Type B pancreatic cell (in vitro differentiated cells): ENCODE measurements around the gene USP16. TPM values are rescaled to one million over a fixed set of nuclear protein-coding genes. Genes with fewer than 3 reads are reported as not detected.
"Not testable (repeated sequence)": the region's sequence is repeated elsewhere in the genome, so short reads cannot be mapped to it uniquely, and the experiment has no call there.

Experiments used
- DNase-seq: peaks from one replicate; pipeline ENCODE4 v3.0.0; 2021; ENCODE audit warnings: mixed read lengths; ENCODE audit not compliant: unreplicated experiment; ENCODE audit errors: extremely low spot score
- H3K27ac Mint-ChIP-seq: 2 replicates; pipeline ENCODE4 v1.8.0; 2021; ENCODE audit warnings: mild to moderate bottlenecking, mixed read lengths
- H3K27me3 Mint-ChIP-seq: 2 replicates; pipeline ENCODE4 v1.8.0; 2021; ENCODE audit warnings: mixed read lengths
- H3K36me3 Mint-ChIP-seq: 2 replicates; pipeline ENCODE4 v1.8.0; 2021; ENCODE audit warnings: mixed read lengths
- H3K4me1 Mint-ChIP-seq: one replicate; pipeline ENCODE4 v1.8.0; 2021; ENCODE audit warnings: mixed read lengths; ENCODE audit not compliant: unreplicated experiment
- H3K4me3 Mint-ChIP-seq: 2 replicates; pipeline ENCODE4 v1.8.0; 2021; ENCODE audit warnings: mild to moderate bottlenecking, mixed read lengths
- H3K9me3 Mint-ChIP-seq: 2 replicates; pipeline ENCODE4 v1.8.0; 2021; ENCODE audit warnings: mixed read lengths
- CTCF ChIP-seq: fragments of 200-600 bp; sonication (generic); conservative IDR thresholded peaks from 2 replicates; pipeline ENCODE4 v1.5.0; 2021; ENCODE audit warnings: antibody characterized with exemption, mild to moderate bottlenecking
- long read RNA-seq: library from polyadenylated mRNA; unstranded; transcript quantifications from one replicate; pipeline ENCODE4 v2.0.0, GENCODE V29; 2020
- total RNA-seq: library from RNA; stranded (reverse); gene quantifications from 2 replicates; pipeline ENCODE4 v1.2.1, GENCODE V29; 2021; ENCODE audit warnings: low replicate concordance

USP16 gene
- 28.9 and 35.0 TPM in 2 replicates for total RNA-seq
- long read RNA-seq, partial matches to known transcripts: 14 of 23 reads
- long read RNA-seq, other reads (novel, unspliced or antisense): 7 of 23 reads

- DNase-seq: peak; percentile 94
- Mint-ChIP-seq H3K9me3 (no peaks in the 10 kb centered on the region), H3K36me3 (peaks cover 4% of the 10 kb centered on the region), H3K27me3 (no peaks in the 10 kb centered on the region), H3K4me3 (peak within 1 kb of the TSS; percentile 99), H3K4me1 (peaks cover 18% of the 10 kb centered on the region), H3K27ac (peak within 1 kb of the TSS; percentile 100)
- TF ChIP-seq CTCF: peak; percentile 58
These were observed at the start of gene USP16 for GRCh38 chr21:29024474-29025327. Gene USP16 (plus strand): TSS chr21:29024668. CDS start chr21:29027914, 3,246 bp downstream.

GRCh38 chr21:28975397-28975796 lies 49.1 kb upstream of the USP16 start:
- no peak for DNase-seq
- no peaks in the 10 kb centered on the region for H3K9me3 Mint-ChIP-seq
- no peak overlapping the region for H3K4me3 Mint-ChIP-seq
- TF ChIP-seq CTCF: no peak
- H3K36me3 Mint-ChIP-seq: peaks cover 22% of the 10 kb centered on the region
- no peaks in the 10 kb centered on the region for H3K4me1 Mint-ChIP-seq
- no peaks in the 10 kb centered on the region for H3K27me3 Mint-ChIP-seq
- no peak overlapping the region for H3K27ac Mint-ChIP-seq

- Mint-ChIP-seq H3K4me1 (no peaks in the 10 kb centered on the region), H3K4me3 (no peak overlapping the region), H3K9me3 (no peaks in the 10 kb centered on the region), H3K27ac (no peak overlapping the region), H3K36me3 (peaks cover 9% of the 10 kb centered on the region), H3K27me3 (no peaks in the 10 kb centered on the region)
- DNase-seq: no peak
- TF ChIP-seq CTCF: no peak
These were observed 45.4 kb upstream of the USP16 start for GRCh38 chr21:28979092-28979491.

GRCh38 chr21:28982637-28983036 lies 41.8 kb upstream of the USP16 start:
- Mint-ChIP-seq H3K27ac (no peak overlapping the region), H3K4me1 (no peaks in the 10 kb centered on the region), H3K27me3 (no peaks in the 10 kb centered on the region), H3K36me3 (peaks cover 4% of the 10 kb centered on the region), H3K9me3 (no peaks in the 10 kb centered on the region), H3K4me3 (no peak overlapping the region)
- no peak for DNase-seq
- no peak for TF ChIP-seq CTCF

- H3K4me3 Mint-ChIP-seq: no peak overlapping the region
- peaks cover 7% of the 10 kb centered on the region for H3K36me3 Mint-ChIP-seq
- no peak for TF ChIP-seq CTCF
- H3K9me3 Mint-ChIP-seq: no peaks in the 10 kb centered on the region
- no peak for DNase-seq
- no peaks in the 10 kb centered on the region for H3K27me3 Mint-ChIP-seq
- H3K4me1 Mint-ChIP-seq: no peaks in the 10 kb centered on the region
- no peak overlapping the region for H3K27ac Mint-ChIP-seq
These were observed 37.8 kb upstream of the USP16 start for GRCh38 chr21:28986677-28987076.

- H3K36me3 Mint-ChIP-seq, H3K4me1 Mint-ChIP-seq, H3K27me3 Mint-ChIP-seq, H3K4me3 Mint-ChIP-seq, H3K27ac Mint-ChIP-seq, H3K9me3 Mint-ChIP-seq, DNase-seq: not testable (repeated sequence)
These were observed 36.3 kb upstream of the USP16 start for GRCh38 chr21:28988146-28988545.
